Caco-2 (cell line): ENCODE data around the gene YWHAG. TPM values are rescaled to one million over a fixed set of nuclear protein-coding genes. Genes with fewer than 3 reads are reported as not detected.
A peak's percentile ranks its signal among the peaks of the same experiment; 100 is the strongest.

ENCODE experiments used
- BruUV-seq: library from RNA; stranded (reverse); fragments of 400-500 nt; replicated peaks from 2 replicates; lab custom pipeline; 2021; lab: Mats Ljungman, UMichigan
- CTCF ChIA-PET: fragments of 300-600 bp; sonication (Branson Sonifier 250); formaldehyde crosslinking; loops from one replicate; lab custom pipeline; 2022; ENCODE audit warnings: antibody characterized with exemption; lab: Charles Lee
- POLR2A ChIA-PET: fragments of 300-600 bp; sonication (Branson Sonifier 250); formaldehyde crosslinking; loops from one replicate; lab custom pipeline; 2022; ENCODE audit warnings: antibody characterized with exemption; lab: Charles Lee
- DNase-seq, 2 experiments: peaks; one replicate each; pipeline versions ENCODE4 v3.0.0 to v3.0.0-alpha.2; 2020 to 2022
- H3K27me3 ChIP-seq: replicated peaks from 2 replicates; pipeline ENCODE4 v1.6.0; 2011; ENCODE audit warnings: low read length; ENCODE audit not compliant: control insufficient read depth, insufficient read depth
- H3K36me3 ChIP-seq: 2 replicates; pipeline ENCODE4 v1.5.1; 2011; ENCODE audit warnings: low read length; ENCODE audit not compliant: control insufficient read depth, insufficient read depth
- H3K4me1 ChIP-seq: fragments of 250-450 bp; sonication (Bioruptor Pico); 2 replicates; pipeline ENCODE4 v1.5.1; 2020; ENCODE audit warnings: mild to moderate bottlenecking
- H3K4me3 ChIP-seq: 2 replicates; pipeline ENCODE4 v1.5.1; 2011; ENCODE audit warnings: low read depth, mild to moderate bottlenecking, control low read depth, low read length
- H3K9me3 ChIP-seq: fragments of 250-450 bp; sonication (Bioruptor Pico); 2 replicates; pipeline ENCODE4 v1.5.1; 2020; ENCODE audit warnings: mild to moderate bottlenecking, moderate library complexity
- H3K27ac Mint-ChIP-seq: one replicate; pipeline ENCODE4 v1.8.0; 2022; ENCODE audit warnings: mixed read lengths; ENCODE audit not compliant: unreplicated experiment
- H3K27me3 Mint-ChIP-seq: one replicate; pipeline ENCODE4 v1.8.0; 2022; ENCODE audit warnings: mixed read lengths; ENCODE audit not compliant: insufficient read depth, unreplicated experiment
- H3K36me3 Mint-ChIP-seq: one replicate; pipeline ENCODE4 v1.8.0; 2022; ENCODE audit warnings: mild to moderate bottlenecking, mixed read lengths; ENCODE audit not compliant: insufficient read depth, unreplicated experiment
- H3K4me1 Mint-ChIP-seq: one replicate; pipeline ENCODE4 v1.8.0; 2022; ENCODE audit warnings: low read depth, mixed read lengths; ENCODE audit not compliant: unreplicated experiment
- H3K4me3 Mint-ChIP-seq: one replicate; pipeline ENCODE4 v1.8.0; 2022; ENCODE audit warnings: mild to moderate bottlenecking, moderate library complexity, mixed read lengths; ENCODE audit not compliant: unreplicated experiment
- H3K9me3 Mint-ChIP-seq: one replicate; pipeline ENCODE4 v1.8.0; 2022; ENCODE audit warnings: mixed read lengths; ENCODE audit not compliant: unreplicated experiment
- intact Hi-C: fragments of 100-400 bp; cut with micrococcal nuclease; formaldehyde crosslinking; loops from one replicate; pipeline ENCODE4 v1.10.0; 2022; ENCODE audit not compliant: unreplicated experiment
- total RNA-seq: library from RNA; stranded (reverse); gene quantifications from 2 replicates; pipeline ENCODE4 v1.2.3, GENCODE V29; 2022
- TF ChIP-seq, protein P1 (sequence below), 2 experiments: fragments of 200-600 bp in 1 of 2; IDR thresholded peaks; 1 replicate in 1 of 2; 2 replicates in 1 of 2; pipeline versions ENCODE4 v1.5.1 to v1.8.0; 2011 to 2022; ENCODE audit warnings: antibody characterized with exemption in 1 of 2, control low read depth in 1 of 2, inconsistent platforms in 1 of 2, low read depth in 1 of 2, low read length in 1 of 2, mild to moderate bottlenecking in 1 of 2, moderate library complexity in 1 of 2; ENCODE audit not compliant: insufficient read depth in 1 of 2, severe bottlenecking in 1 of 2, unreplicated experiment in 1 of 2

Gene YWHAG
- total RNA-seq, 1 experiment from 2014 or later: 150 TPM

DNA sequence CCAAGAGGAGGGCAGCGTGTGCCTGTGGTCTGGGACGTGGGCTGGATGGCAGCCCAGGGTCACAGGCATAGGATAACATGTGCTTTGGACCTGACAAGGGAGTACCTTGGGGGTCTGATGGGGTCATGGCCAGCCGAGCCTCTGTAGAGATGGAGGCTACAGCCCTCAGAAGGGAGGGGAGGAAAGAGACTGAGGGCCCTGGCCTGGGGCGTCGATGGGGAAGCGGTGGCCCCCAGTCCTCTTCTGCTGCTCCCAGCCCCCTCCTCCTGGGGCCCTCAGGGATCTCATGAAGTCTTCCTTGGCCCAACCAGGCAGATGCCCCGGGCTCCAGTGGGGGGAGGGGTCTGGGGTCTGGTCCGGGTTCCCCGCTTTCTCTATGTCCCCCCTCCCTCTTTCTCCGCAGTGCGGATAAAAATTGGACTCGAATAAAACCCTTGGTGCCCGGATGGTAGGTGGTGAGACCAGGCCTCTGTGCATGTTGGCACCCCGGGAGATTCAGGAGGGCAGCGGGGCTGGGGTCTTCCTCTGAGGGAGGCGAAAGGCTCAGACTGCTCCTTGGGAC, 71.9 kb downstream of the YWHAG start:
- Histone ChIP-seq H3K4me1 (peaks cover 9% of the 10 kb centered on the region), H3K36me3 (no peaks in the 10 kb centered on the region), H3K4me3 (no peak overlapping the region), H3K9me3 (no peaks in the 10 kb centered on the region), H3K27me3 (peaks cover 2% of the 10 kb centered on the region; the same call in 1 of the 2 replicates)
- DNase-seq: no peak
- H3K27ac Mint-ChIP-seq: no peak overlapping the region
- BruUV-seq: no TSS peak
- ChIA-PET CTCF (no interaction called here), POLR2A (no interaction called here)
- H3K9me3 Mint-ChIP-seq: no peaks in the 10 kb centered on the region
- peaks cover 15% of the 10 kb centered on the region for H3K4me1 Mint-ChIP-seq
- H3K4me3 Mint-ChIP-seq: no peak overlapping the region
- intact Hi-C loops: no loop called here
- TF ChIP-seq, protein P1, sequence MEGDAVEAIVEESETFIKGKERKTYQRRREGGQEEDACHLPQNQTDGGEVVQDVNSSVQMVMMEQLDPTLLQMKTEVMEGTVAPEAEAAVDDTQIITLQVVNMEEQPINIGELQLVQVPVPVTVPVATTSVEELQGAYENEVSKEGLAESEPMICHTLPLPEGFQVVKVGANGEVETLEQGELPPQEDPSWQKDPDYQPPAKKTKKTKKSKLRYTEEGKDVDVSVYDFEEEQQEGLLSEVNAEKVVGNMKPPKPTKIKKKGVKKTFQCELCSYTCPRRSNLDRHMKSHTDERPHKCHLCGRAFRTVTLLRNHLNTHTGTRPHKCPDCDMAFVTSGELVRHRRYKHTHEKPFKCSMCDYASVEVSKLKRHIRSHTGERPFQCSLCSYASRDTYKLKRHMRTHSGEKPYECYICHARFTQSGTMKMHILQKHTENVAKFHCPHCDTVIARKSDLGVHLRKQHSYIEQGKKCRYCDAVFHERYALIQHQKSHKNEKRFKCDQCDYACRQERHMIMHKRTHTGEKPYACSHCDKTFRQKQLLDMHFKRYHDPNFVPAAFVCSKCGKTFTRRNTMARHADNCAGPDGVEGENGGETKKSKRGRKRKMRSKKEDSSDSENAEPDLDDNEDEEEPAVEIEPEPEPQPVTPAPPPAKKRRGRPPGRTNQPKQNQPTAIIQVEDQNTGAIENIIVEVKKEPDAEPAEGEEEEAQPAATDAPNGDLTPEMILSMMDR (IDR thresholded peaks at IDR 0.05; ENCODE audit: insufficient read depth in 1 of 2, low read depth in 1 of 2, low read length in 1 of 2, severe bottlenecking in 1 of 2, unreplicated experiment in 1 of 2): no peak
- H3K36me3 Mint-ChIP-seq: no peaks in the 10 kb centered on the region
- peaks cover 9% of the 10 kb centered on the region for H3K27me3 Mint-ChIP-seq

DNA sequence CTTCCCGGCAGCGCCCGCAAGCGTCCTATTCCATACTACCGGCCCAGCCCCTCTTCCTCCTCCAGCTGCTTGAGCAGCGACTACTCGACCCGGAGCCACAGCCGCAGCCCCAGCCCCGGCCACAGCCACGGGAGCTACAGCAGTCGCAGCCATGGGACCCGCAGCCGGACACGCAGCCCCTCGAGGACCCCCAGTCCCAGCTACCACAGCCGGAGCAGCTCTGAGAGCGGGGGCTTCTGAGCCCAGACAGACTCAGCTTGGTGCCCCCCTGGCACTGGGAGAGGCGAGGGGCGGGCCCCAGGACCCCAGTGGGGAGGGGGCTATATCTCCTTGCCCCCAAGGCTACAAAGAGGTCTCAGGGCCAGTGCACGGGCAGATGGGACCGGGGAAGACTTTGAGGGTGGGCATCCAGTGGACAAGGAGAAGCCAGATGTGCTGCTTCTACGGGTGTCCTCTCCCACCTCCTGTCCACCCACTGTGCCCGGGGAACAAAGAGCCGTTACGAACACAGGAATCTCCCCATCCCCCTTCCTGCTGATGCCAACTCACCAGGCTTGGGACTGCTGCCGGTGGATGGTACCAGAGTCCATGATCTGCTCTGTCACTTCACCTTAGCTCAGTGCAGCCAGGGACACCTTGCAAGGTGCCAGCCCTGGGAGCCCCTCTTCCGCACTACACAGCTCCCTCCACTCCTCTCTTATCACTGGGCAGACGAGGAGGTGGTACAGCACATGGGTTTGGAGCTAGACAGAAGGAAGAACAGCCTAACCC, 73.0 kb downstream of the YWHAG start:
- DNase-seq: no peak
- Histone ChIP-seq H3K27me3 (peaks cover 2% of the 10 kb centered on the region; the same call in 1 of the 2 replicates), H3K9me3 (no peaks in the 10 kb centered on the region), H3K4me1 (peaks cover 3% of the 10 kb centered on the region; the same call in 1 of the 2 replicates), H3K36me3 (no peaks in the 10 kb centered on the region), H3K4me3 (no peak overlapping the region)
- BruUV-seq: no TSS peak
- Mint-ChIP-seq H3K27me3 (peaks cover 16% of the 10 kb centered on the region), H3K4me3 (no peak overlapping the region), H3K36me3 (no peaks in the 10 kb centered on the region), H3K9me3 (no peaks in the 10 kb centered on the region), H3K27ac (no peak overlapping the region), H3K4me1 (peaks cover 13% of the 10 kb centered on the region)
- intact Hi-C loops: no loop called here
- ChIA-PET CTCF (interaction anchor here (0.9 kb wide), 1 partner anchor 28 kb away, joined by 3 read pairs; no protein-coding TSS in a partner anchor), POLR2A (no interaction called here)
- TF ChIP-seq, protein P1 (IDR thresholded peaks at IDR 0.05; ENCODE audit: insufficient read depth in 1 of 2, low read depth in 1 of 2, low read length in 1 of 2, severe bottlenecking in 1 of 2, unreplicated experiment in 1 of 2): no peak

DNA sequence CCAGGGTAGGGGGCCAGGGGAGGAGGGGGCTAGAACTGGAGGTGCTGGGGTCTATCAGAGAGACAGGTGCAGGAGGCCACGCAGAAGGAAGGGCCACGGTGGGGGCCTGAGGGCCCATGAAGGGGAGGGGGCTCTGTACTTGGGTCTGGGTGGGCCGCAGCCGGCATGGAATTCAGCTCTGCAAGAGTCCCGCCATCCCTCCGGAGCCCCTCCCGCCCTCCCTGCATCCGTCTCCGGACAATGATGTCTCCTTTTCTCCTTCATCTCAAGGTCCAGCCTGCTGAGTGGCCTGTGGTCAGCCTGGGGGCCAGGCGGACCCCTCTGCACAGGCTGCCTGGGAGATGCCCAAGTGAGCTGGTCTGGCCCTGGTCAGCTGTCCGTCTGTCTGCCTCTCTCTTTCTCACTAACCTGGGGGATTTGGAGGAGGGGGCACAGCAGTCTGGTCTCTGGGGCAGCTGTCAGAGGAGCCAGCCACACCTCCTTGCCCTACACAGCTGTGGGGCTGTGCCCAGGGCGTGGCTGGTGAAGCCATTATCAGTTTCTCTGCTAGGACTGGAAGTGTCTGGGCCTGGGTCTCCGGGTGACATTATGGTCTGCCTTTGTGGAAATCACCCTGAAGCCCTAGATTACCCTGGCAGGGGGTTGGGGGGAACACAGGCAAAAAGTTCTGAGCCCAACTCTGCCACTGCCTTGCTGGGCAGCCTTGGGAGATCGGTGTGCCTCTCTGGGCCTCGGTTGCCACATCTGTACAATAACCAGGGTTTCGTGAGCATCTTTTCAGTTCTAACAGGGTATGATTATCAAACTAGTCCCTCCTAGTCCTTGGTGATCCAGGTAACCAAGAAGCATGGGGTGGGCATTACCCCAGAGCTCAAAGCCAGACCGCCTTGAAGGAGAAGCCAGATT, 75.3 kb downstream of the YWHAG start:
- BruUV-seq: no TSS peak
- peak overlapping the region; percentile 81 for H3K4me3 Mint-ChIP-seq
- H3K9me3 Mint-ChIP-seq: no peaks in the 10 kb centered on the region
- Histone ChIP-seq H3K4me3 (no peak overlapping the region), H3K36me3 (no peaks in the 10 kb centered on the region), H3K4me1 (peaks cover 3% of the 10 kb centered on the region; the same call in 1 of the 2 replicates), H3K27me3 (peaks cover 2% of the 10 kb centered on the region; the same call in 1 of the 2 replicates), H3K9me3 (no peaks in the 10 kb centered on the region)
- TF ChIP-seq, protein P1 (IDR thresholded peaks at IDR 0.05; ENCODE audit: insufficient read depth in 1 of 2, low read depth in 1 of 2, low read length in 1 of 2, severe bottlenecking in 1 of 2, unreplicated experiment in 1 of 2): no peak
- no peaks in the 10 kb centered on the region for H3K36me3 Mint-ChIP-seq
- peaks cover 21% of the 10 kb centered on the region for H3K27me3 Mint-ChIP-seq
- ChIA-PET CTCF (interaction anchor here (0.6 to 1.9 kb wide), 4 partner anchors 19 to 41 kb away, joined by 3 to 7 read pairs (median 6); no protein-coding TSS in a partner anchor), POLR2A (no interaction called here)
- DNase-seq: no peak
- no peak overlapping the region for H3K27ac Mint-ChIP-seq
- intact Hi-C loops: no loop called here
- peaks cover 9% of the 10 kb centered on the region for H3K4me1 Mint-ChIP-seq
